Measurements from ENCODE around the gene ERC1. TPM values are rescaled to one million over a fixed set of nuclear protein-coding genes. Genes with fewer than 3 reads are reported as not detected.
A peak's percentile ranks its signal among the peaks of the same experiment; 100 is the strongest.

The ERC1 gene
- total and polyA plus RNA-seq, 2 of the 4 experiments (the other 2 are of a cell fraction), result 11.6 to 25.6 TPM

- dilution Hi-C loops (cut with HindIII; ENCODE audit: low sequenced_read_pairs, unreplicated experiment) (no loop called here), in situ Hi-C loops (cut with MboI; ENCODE audit: low sequenced_read_pairs) (no loop called here), intact Hi-C loops (cut with micrococcal nuclease) (no loop called here)
- Histone ChIP-seq H3K27me3 (ENCODE audit: control insufficient read depth, insufficient read depth, low read length) (no peaks in the 10 kb centered on the region), H2AFZ (replicated peaks; ENCODE audit: low read length, poor library complexity) (peak overlapping the region; percentile 66), H4K91ac (ENCODE audit: insufficient read depth, low read depth, low read length) (no peak overlapping the region), H3K14ac (replicated peaks; ENCODE audit: low read depth, low read length) (no peak overlapping the region), H3K4ac (ENCODE audit: low read depth, low read length) (peak overlapping the region; percentile 22; the same call in 1 of the 2 replicates), H3K9me3 (ENCODE audit: control insufficient read depth, insufficient read depth, low read length) (no peaks in the 10 kb centered on the region), H3K4me1 (ENCODE audit: control insufficient read depth, insufficient read depth, low read length) (peaks cover 6% of the 10 kb centered on the region), H2AK5ac (ENCODE audit: low read depth, low read length) (peak overlapping the region; percentile 15), H3K79me1 (ENCODE audit: low read depth in 1 of 2, low read length in 2 of 2) (no peaks in the 10 kb centered on the region), H2BK15ac (ENCODE audit: low read depth, low read length) (no peak overlapping the region), H2BK120ac (ENCODE audit: low read depth, low read length) (0 out of 2 replicates have a peak overlapping the region, but pooled peaks have one; percentile 1), H3K4me3 (ENCODE audit: insufficient read depth, low read depth, low read length) (no peak overlapping the region), H3K18ac (ENCODE audit: low read depth, low read length) (no peak overlapping the region), H3K27ac (ENCODE audit: insufficient read depth, low read length) (no peak overlapping the region), H2BK20ac (ENCODE audit: low read depth, low read length) (no peak overlapping the region), H4K20me1 (ENCODE audit: insufficient read depth, low read length) (no peaks in the 10 kb centered on the region), H3K23ac (ENCODE audit: low read depth, low read length) (no peak overlapping the region), H2AK9ac (replicated peaks; ENCODE audit: low read depth, low read length, poor library complexity) (peak overlapping the region; percentile 37), H3K36me3 (ENCODE audit: control insufficient read depth, insufficient read depth, low read length) (no peaks in the 10 kb centered on the region), H4K5ac (ENCODE audit: low read depth, low read length) (no peak overlapping the region), H3K9me1 (ENCODE audit: insufficient read depth, low read length) (peaks cover 11% of the 10 kb centered on the region; the same call in 1 of the 2 replicates), H2BK5ac (ENCODE audit: low read depth, low read length, poor library complexity, severe bottlenecking) (no peak overlapping the region), H4K8ac (ENCODE audit: low read depth in 2 of 2, low read length in 2 of 2) (no peak overlapping the region), H3K9ac (ENCODE audit: low read depth, low read length) (no peak overlapping the region), H3K56ac (ENCODE audit: extremely low read depth, insufficient read depth, low read length) (no peak overlapping the region), H3K4me2 (ENCODE audit: low read depth, low read length) (no peak overlapping the region)
- no TSS peak for BruUV-seq (replicated peaks)
- DNase-seq (no peak), ATAC-seq (ENCODE audit: low read depth) (no peak)
- WGBS, 2 experiments (ENCODE audit: extremely low coverage in 2 of 2, insufficient read length in 1 of 2), result no CpG with 5 or more reads among the region's 13 CpGs
- CTCF ChIA-PET, result no interaction called here
- POLR2A ChIA-PET (ENCODE audit: unreplicated experiment), result no interaction called here
- TF ChIP-seq MXI1 (IDR thresholded peaks at IDR 0.05; ENCODE audit: borderline replicate concordance, low read depth, low read length) (no peak), MAFK (IDR thresholded peaks at IDR 0.05; ENCODE audit: low read depth, low read length) (no peak), CEBPB (IDR thresholded peaks at IDR 0.05; ENCODE audit: low read depth, low read length) (no peak), POLR2A (IDR thresholded peaks at IDR 0.05; ENCODE audit: low read depth, low read length) (no peak), BHLHE40 (IDR thresholded peaks at IDR 0.05; ENCODE audit: low read depth, low read length) (no peak), RCOR1 (IDR thresholded peaks at IDR 0.05; ENCODE audit: insufficient replicate concordance, low read length) (no peak), NFE2L2 (IDR thresholded peaks at IDR 0.05; ENCODE audit: low read depth, low read length) (no peak), MAZ (IDR thresholded peaks at IDR 0.05; ENCODE audit: borderline replicate concordance, low read depth, low read length) (no peak), CHD1 (IDR thresholded peaks at IDR 0.05; ENCODE audit: low read depth, low read length) (no peak), SMC3 (IDR thresholded peaks at IDR 0.05; ENCODE audit: low read depth, low read length) (no peak)
- TF ChIP-seq, protein P1, sequence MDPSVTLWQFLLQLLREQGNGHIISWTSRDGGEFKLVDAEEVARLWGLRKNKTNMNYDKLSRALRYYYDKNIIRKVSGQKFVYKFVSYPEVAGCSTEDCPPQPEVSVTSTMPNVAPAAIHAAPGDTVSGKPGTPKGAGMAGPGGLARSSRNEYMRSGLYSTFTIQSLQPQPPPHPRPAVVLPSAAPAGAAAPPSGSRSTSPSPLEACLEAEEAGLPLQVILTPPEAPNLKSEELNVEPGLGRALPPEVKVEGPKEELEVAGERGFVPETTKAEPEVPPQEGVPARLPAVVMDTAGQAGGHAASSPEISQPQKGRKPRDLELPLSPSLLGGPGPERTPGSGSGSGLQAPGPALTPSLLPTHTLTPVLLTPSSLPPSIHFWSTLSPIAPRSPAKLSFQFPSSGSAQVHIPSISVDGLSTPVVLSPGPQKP (IDR thresholded peaks at IDR 0.05; ENCODE audit: borderline replicate concordance, low read depth, low read length), result no peak
These were observed 511.8 kb downstream of the ERC1 start for GRCh38 chr12:1502831-1503230.
